GM13976 (cell line): ENCODE data around the gene AQP2.

Experiments
- DNase-seq: peaks from one replicate; pipeline ENCODE4 v3.0.0; 2012; ENCODE audit warnings: low spot score
- in situ Hi-C: fragments of 300-500 bp; cut with MboI; formaldehyde crosslinking; loops from one replicate; pipeline ENCODE4 v1.12.0; 2022; ENCODE audit warnings: low sequenced_read_pairs, mixed read lengths, inconsistent platforms; ENCODE audit not compliant: unreplicated experiment
- TF ChIP-seq, protein P1 (sequence below): IDR thresholded peaks from 2 replicates; pipeline ENCODE4 v1.5.1; 2012; ENCODE audit warnings: borderline replicate concordance, mild to moderate bottlenecking; ENCODE audit not compliant: insufficient read depth; ENCODE audit errors: extremely low read depth, missing control alignments, control extremely low read depth

Gene AQP2

DNA sequence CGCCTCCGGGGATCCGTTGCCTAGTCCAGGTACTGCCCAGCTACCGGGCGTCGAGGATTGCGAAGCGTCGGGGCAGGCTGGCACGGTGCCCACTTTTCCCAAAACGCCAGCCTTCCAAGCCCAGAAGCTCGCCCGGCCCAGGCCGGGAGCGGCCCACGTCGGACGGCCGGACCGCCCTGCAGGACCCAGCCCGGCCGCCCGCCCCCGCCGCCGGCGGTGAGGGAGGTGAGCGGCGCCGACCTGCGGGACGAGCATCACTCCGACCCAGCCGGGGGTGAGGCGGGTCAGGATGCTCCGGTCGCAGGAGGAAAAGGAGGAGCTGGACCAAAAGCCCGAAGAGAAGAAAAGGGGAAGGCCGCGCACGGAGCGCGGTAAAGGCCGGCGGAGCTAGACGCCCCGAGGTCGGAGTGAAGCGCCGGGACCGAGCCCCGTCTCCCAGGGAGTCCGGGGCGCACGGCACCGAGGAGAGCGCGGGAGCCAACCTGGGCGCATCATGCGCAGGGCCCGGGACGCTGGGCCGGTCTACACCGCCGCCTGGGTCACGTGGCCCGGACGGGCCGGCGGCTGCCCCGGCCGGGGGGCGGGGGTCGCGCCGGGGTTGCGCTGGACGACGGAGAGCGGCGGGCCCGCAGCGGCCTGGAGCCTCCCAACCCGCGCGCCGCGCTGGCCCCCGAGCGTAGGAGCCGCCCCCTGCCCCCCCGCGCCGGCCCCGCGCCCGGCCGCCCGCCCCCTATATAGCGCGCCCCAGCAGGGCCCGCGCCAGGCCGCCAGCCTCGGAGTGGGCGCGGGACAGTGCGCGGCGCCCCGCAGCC is 10.8 kb downstream of the AQP2 start, which contains the start of gene AQP5:
TSS of gene AQP5 (plus strand) at position 762 of the 812 bp plus-strand sequence. CDS start 146 bp downstream, outside the sequence.
- DNase-seq: no peak
- TF ChIP-seq, protein P1, sequence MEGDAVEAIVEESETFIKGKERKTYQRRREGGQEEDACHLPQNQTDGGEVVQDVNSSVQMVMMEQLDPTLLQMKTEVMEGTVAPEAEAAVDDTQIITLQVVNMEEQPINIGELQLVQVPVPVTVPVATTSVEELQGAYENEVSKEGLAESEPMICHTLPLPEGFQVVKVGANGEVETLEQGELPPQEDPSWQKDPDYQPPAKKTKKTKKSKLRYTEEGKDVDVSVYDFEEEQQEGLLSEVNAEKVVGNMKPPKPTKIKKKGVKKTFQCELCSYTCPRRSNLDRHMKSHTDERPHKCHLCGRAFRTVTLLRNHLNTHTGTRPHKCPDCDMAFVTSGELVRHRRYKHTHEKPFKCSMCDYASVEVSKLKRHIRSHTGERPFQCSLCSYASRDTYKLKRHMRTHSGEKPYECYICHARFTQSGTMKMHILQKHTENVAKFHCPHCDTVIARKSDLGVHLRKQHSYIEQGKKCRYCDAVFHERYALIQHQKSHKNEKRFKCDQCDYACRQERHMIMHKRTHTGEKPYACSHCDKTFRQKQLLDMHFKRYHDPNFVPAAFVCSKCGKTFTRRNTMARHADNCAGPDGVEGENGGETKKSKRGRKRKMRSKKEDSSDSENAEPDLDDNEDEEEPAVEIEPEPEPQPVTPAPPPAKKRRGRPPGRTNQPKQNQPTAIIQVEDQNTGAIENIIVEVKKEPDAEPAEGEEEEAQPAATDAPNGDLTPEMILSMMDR: no peak
- in situ Hi-C loops: no loop called here

DNA sequence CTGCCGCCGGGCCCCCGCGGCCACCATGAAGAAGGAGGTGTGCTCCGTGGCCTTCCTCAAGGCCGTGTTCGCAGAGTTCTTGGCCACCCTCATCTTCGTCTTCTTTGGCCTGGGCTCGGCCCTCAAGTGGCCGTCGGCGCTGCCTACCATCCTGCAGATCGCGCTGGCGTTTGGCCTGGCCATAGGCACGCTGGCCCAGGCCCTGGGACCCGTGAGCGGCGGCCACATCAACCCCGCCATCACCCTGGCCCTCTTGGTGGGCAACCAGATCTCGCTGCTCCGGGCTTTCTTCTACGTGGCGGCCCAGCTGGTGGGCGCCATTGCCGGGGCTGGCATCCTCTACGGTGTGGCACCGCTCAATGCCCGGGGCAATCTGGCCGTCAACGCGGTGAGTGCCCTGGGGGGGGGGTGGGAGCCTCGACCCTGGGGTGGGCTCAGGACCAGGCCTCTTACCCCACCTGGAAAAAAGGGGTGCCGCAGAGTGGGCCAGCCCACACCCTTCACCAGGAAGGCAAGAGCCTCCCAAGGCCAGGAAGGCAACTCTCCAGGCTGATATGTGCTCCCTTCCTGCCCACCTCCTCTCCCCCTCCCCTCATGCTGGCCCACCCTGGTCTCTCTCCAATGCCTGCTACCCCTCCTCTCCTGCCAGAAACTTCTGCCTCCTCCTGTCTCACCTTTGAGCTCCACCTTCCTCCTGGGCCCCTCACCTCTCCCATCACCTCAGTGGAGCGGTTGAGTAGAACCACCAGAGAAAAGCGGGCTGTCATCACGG is 11.6 kb downstream of the AQP2 start:
- TF ChIP-seq, protein P1: no peak
- in situ Hi-C loops: no loop called here
- DNase-seq: no peak

DNA sequence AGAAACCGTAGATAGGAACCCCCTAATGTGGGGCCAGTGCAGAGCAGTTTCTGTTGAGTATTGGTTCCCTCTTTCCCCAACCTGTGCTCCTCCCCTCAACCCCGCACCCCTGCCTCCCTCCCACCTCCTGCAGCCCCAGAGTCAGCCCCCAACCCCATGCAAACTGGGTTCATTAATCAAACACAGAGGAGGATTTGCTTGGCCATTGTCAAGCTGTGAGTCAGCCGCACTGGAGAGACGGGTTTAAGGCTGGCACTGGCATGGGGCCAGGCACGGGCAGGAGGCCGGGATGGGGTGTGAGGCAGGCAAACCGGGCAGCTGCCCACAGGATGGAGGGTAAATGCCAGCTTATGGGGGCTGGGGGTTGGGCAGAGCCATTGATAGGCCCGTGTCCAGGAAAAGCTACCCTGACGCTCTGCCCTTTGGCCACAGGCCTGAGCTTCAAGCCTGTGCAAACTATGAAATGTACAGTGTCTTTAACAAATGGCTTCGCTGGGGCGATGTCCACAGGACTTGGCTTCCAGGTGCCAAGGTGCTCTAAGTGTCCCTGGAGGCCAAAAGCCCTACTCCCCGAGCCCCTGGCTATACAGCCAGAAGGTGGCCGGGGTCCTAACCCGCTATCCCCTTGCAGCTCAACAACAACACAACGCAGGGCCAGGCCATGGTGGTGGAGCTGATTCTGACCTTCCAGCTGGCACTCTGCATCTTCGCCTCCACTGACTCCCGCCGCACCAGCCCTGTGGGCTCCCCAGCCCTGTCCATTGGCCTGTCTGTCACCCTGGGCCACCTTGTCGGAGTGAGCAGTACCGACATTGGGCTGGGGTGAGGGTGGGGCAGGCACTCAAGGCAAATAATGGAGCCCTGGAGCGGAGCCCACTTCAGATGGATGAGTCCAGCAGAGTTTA is 12.6 kb downstream of the AQP2 start:
- TF ChIP-seq, protein P1: no peak
- in situ Hi-C loops: no loop called here
- no peak for DNase-seq

DNA sequence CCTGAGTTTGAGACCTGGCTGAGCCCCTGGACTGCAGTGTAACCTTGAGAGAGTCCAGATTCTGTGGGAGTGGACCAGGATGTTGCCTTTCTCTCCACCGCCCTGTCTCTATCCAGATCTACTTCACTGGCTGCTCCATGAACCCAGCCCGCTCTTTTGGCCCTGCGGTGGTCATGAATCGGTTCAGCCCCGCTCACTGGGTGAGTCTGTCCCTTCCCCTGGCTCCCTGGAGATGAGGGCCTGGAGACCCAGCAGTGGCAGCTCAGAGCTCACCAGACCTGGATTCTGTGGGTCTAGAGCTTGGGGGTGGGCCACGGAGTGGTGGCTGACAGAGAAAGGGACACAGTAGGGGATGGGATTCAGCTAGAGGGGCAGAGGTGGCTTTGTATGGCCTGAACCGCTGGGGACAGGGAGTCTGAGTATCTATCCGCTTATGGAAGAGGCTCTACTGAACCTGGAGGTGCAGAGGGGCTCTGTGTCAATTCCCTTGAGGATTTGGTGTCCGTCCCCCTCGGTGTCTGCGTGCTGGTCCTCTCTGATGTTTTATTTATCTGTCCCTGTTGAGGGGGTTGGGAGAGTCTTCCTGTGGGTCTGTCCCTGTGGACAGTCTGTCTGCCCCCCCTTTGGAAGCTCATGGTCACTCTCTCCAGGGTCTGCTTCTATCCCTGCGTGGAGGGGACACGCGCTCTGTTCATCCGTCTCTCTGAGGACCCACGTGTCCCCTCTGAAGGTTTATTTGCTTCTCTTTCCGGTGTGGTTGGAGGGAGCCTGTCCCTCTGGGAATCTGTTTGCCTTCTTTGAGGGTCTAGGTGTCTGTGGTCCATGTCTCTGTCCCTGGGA is 13.7 kb downstream of the AQP2 start:
- in situ Hi-C loops: no loop called here
- DNase-seq: no peak
- TF ChIP-seq, protein P1: no peak

DNA sequence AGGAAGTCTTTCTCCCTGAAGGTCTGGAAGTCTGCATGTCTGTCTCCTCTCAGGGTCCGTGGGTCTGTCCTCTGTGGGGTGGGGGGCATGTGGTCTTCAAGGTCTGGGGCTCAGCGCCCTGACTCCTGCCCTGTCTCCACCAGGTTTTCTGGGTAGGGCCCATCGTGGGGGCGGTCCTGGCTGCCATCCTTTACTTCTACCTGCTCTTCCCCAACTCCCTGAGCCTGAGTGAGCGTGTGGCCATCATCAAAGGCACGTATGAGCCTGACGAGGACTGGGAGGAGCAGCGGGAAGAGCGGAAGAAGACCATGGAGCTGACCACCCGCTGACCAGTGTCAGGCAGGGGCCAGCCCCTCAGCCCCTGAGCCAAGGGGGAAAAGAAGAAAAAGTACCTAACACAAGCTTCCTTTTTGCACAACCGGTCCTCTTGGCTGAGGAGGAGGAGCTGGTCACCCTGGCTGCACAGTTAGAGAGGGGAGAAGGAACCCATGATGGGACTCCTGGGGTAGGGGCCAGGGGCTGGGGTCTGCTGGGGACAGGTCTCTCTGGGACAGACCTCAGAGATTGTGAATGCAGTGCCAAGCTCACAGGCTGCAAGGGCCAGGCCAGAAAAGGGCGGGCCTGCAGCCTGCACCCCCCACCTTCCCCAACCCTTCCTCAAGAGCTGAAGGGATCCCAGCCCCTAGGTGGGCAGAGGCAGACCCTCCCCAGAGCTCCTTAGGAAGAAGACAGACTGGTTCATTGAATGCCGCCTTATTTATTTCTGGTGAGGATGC is 14.5 kb downstream of the AQP2 start:
- DNase-seq: no peak
- in situ Hi-C loops: no loop called here
- TF ChIP-seq, protein P1: no peak
